H1 (cell line): ENCODE data around the gene HSH2D. TPM values are rescaled to one million over a fixed set of nuclear protein-coding genes. Genes with fewer than 3 reads are reported as not detected.

Source experiments
- CTCF ChIA-PET: fragments of 300-600 bp; sonication (Branson Sonifier 250); formaldehyde crosslinking; loops from one replicate; lab custom pipeline; 2021; ENCODE audit not compliant: partially characterized antibody; lab: Charles Lee
- POLR2A ChIA-PET: fragments of 300-600 bp; sonication (Branson Sonifier 250); formaldehyde crosslinking; loops from one replicate; lab custom pipeline; 2021; ENCODE audit warnings: inconsistent platforms; ENCODE audit not compliant: partially characterized antibody; lab: Charles Lee
- DNase-seq, 2 experiments: peaks; one replicate each; pipeline versions ENCODE4 v3.0.0 to v3.0.0-alpha.2; 2010 to 2022; ENCODE audit warnings: low spot score in 2 of 2, low read depth in 1 of 2, mixed read lengths in 1 of 2
- FAIRE-seq: peaks from 2 replicates; lab custom pipeline; 2011; peaks lifted over from hg19 to GRCh38; lab: Jason Lieb, UNC
- H2AFZ ChIP-seq: 2 replicates; pipeline ENCODE4 v1.8.1; 2012; ENCODE audit warnings: low read length, inconsistent platforms
- H2AK5ac ChIP-seq: 2 replicates; pipeline ENCODE4 v1.6.1; 2013; ENCODE audit warnings: low read depth, low read length
- H2BK120ac ChIP-seq: replicated peaks from 2 replicates; pipeline ENCODE3; 2013; ENCODE audit warnings: low read depth, low read length, inconsistent platforms
- H2BK12ac ChIP-seq: 2 replicates; pipeline ENCODE4 v1.6.1; 2013; ENCODE audit warnings: low read depth, low read length
- H2BK15ac ChIP-seq: 2 replicates; pipeline ENCODE4 v1.6.1; 2013; ENCODE audit warnings: low read length
- H2BK20ac ChIP-seq: 2 replicates; pipeline ENCODE4 v1.6.1; 2013; ENCODE audit warnings: low read length
- H2BK5ac ChIP-seq: 2 replicates; pipeline ENCODE4 v1.6.1; 2013; ENCODE audit warnings: low read depth, low read length
- H3K14ac ChIP-seq: 2 replicates; pipeline ENCODE4 v1.6.1; 2013; ENCODE audit warnings: inconsistent platforms; ENCODE audit not compliant: insufficient read length
- H3K18ac ChIP-seq: 2 replicates; pipeline ENCODE4 v1.6.1; 2013; ENCODE audit warnings: low read length; ENCODE audit errors: extremely low read depth
- H3K23ac ChIP-seq: 2 replicates; pipeline ENCODE4 v1.6.1; 2013; ENCODE audit warnings: inconsistent platforms; ENCODE audit not compliant: insufficient read length
- H3K23me2 ChIP-seq: 2 replicates; pipeline ENCODE4 v1.6.1; 2013; ENCODE audit warnings: low read depth, low read length
- H3K27ac ChIP-seq: 2 replicates; pipeline ENCODE4 v1.6.1; 2011; ENCODE audit warnings: low read depth, low read length, inconsistent platforms
- H3K27me3 ChIP-seq, 4 experiments: replicated peaks in 1 of 4; 1 replicate in 1 of 4; 2 replicates in 3 of 4; pipeline versions ENCODE4 v1.6.1 to v1.8.1; 2011 to 2013; ENCODE audit warnings: low read length in 3 of 4, mild to moderate bottlenecking in 3 of 4, inconsistent platforms in 2 of 4, mixed read lengths in 2 of 4, moderate library complexity in 1 of 4; ENCODE audit not compliant: control insufficient read depth in 3 of 4, insufficient read depth in 3 of 4; ENCODE audit errors: extremely low read depth in 1 of 4
- H3K36me3 ChIP-seq, 4 experiments: 2 replicates each; pipeline versions ENCODE4 v1.6.1 to v1.8.1; 2011 to 2013; ENCODE audit warnings: mild to moderate bottlenecking in 4 of 4, low read length in 3 of 4, moderate library complexity in 2 of 4, control low read depth in 1 of 4, inconsistent platforms in 1 of 4; ENCODE audit not compliant: insufficient read depth in 4 of 4, control insufficient read depth in 2 of 4
- H3K4ac ChIP-seq: replicated peaks from 2 replicates; pipeline ENCODE3; 2013; ENCODE audit warnings: low read length, low read depth, mixed read lengths, inconsistent platforms; ENCODE audit not compliant: insufficient read length
- H3K4me1 ChIP-seq, 4 experiments: replicated peaks in 1 of 4; 1 replicate in 1 of 4; 2 replicates in 3 of 4; pipeline versions ENCODE4 v1.6.1 to v1.8.1; 2011 to 2013; ENCODE audit warnings: low read length in 3 of 4, inconsistent platforms in 2 of 4, mixed read lengths in 1 of 4; ENCODE audit not compliant: insufficient read depth in 4 of 4, control insufficient read depth in 3 of 4
- H3K4me2 ChIP-seq, 2 experiments: 2 replicates each; pipeline versions ENCODE4 v1.6.1 to v1.8.1; 2011 to 2013; ENCODE audit warnings: low read depth in 2 of 2, low read length in 2 of 2, control low read depth in 1 of 2, inconsistent platforms in 1 of 2, mild to moderate bottlenecking in 1 of 2; ENCODE audit not compliant: insufficient read depth in 1 of 2
- H3K4me3 ChIP-seq, 4 experiments: fragments of 200-600, 300-600 bp in 1 of 4; sonication (generic), shearing (Covaris generic), sonication (Bioruptor Twin) in 1 of 4; 2 replicates each; pipeline versions ENCODE4 v1.5.1 to v1.8.1; 2011 to 2016; ENCODE audit warnings: low read length in 4 of 4, low read depth in 3 of 4, control low read depth in 2 of 4, inconsistent platforms in 2 of 4, mild to moderate bottlenecking in 2 of 4, mixed read lengths in 1 of 4, moderate library complexity in 1 of 4; ENCODE audit not compliant: insufficient read depth in 2 of 4; ENCODE audit errors: extremely low read depth in 1 of 4
- H3K56ac ChIP-seq: replicated peaks from 2 replicates; pipeline ENCODE3; 2013; ENCODE audit warnings: low read depth, mild to moderate bottlenecking, mixed read lengths, low read length, inconsistent platforms; ENCODE audit not compliant: insufficient read length
- H3K79me1 ChIP-seq: 2 replicates; pipeline ENCODE4 v1.6.1; 2013; ENCODE audit warnings: low read depth, low read length, control low read depth
- H3K79me2 ChIP-seq, 2 experiments: 2 replicates each; pipeline versions ENCODE4 v1.6.1 to v1.8.1; 2012 to 2013; ENCODE audit warnings: low read length in 2 of 2, mild to moderate bottlenecking in 2 of 2, inconsistent platforms in 1 of 2; ENCODE audit not compliant: insufficient read depth in 2 of 2, control insufficient read depth in 1 of 2
- H3K9ac ChIP-seq, 4 experiments: replicated peaks in 1 of 4; 1 replicate in 1 of 4; 2 replicates in 3 of 4; pipeline versions ENCODE4 v1.6.1 to v1.8.1; 2011 to 2013; ENCODE audit warnings: low read depth in 3 of 4, low read length in 3 of 4, control low read depth in 2 of 4, mild to moderate bottlenecking in 2 of 4, moderate library complexity in 2 of 4, inconsistent platforms in 1 of 4; ENCODE audit errors: extremely low read depth in 1 of 4
- H3K9me3 ChIP-seq, 2 experiments: 2 replicates each; pipeline versions ENCODE4 v1.6.1 to v1.8.1; 2012 to 2013; ENCODE audit warnings: mild to moderate bottlenecking in 2 of 2, moderate library complexity in 2 of 2, control low read depth in 1 of 2, inconsistent platforms in 1 of 2, low read depth in 1 of 2, low read length in 1 of 2, mixed read lengths in 1 of 2; ENCODE audit not compliant: insufficient read depth in 2 of 2
- H4K20me1 ChIP-seq, 2 experiments: replicated peaks in 1 of 2; 2 replicates each; pipeline versions ENCODE3 to v1.8.1; 2011 to 2013; ENCODE audit warnings: inconsistent platforms in 2 of 2, low read length in 2 of 2, mild to moderate bottlenecking in 1 of 2; ENCODE audit not compliant: insufficient read depth in 2 of 2, control insufficient read depth in 1 of 2
- H4K5ac ChIP-seq: 2 replicates; pipeline ENCODE4 v1.6.1; 2013; ENCODE audit warnings: low read length, low read depth, mixed read lengths, inconsistent platforms; ENCODE audit not compliant: insufficient read length
- H4K8ac ChIP-seq: 2 replicates; pipeline ENCODE4 v1.8.0; 2013; ENCODE audit warnings: mild to moderate bottlenecking, moderate library complexity, low read length, inconsistent platforms; ENCODE audit not compliant: insufficient read depth; ENCODE audit errors: extremely low read depth
- H4K91ac ChIP-seq: replicated peaks from 2 replicates; pipeline ENCODE3; 2013; ENCODE audit warnings: low read length, mixed read lengths, inconsistent platforms; ENCODE audit not compliant: insufficient read length
- BACH1 ChIP-seq: IDR thresholded peaks from 2 replicates; pipeline ENCODE4 v1.6.1; 2012; ENCODE audit warnings: low read length, improper control_type of control experiment
- BCL11A ChIP-seq, 2 experiments: IDR thresholded peaks; one replicate each; pipeline ENCODE4 v1.6.1; 2011; ENCODE audit warnings: low read depth in 2 of 2, low read length in 2 of 2, mild to moderate bottlenecking in 2 of 2
- GTF2F1 ChIP-seq: IDR thresholded peaks from 2 replicates; pipeline ENCODE4 v1.6.1; 2012; ENCODE audit warnings: low read depth, low read length, improper control_type of control experiment, borderline replicate concordance
- JUN ChIP-seq: IDR thresholded peaks from 2 replicates; pipeline ENCODE4 v1.6.1; 2011; ENCODE audit warnings: low read depth, mild to moderate bottlenecking, improper control_type of control experiment, low read length
- NRF1 ChIP-seq: IDR thresholded peaks from 2 replicates; pipeline ENCODE4 v1.6.1; 2011; ENCODE audit warnings: mild to moderate bottlenecking, low read depth, low read length, improper control_type of control experiment
- PHF8 ChIP-seq: fragments of 200-600 bp; sonication (generic); conservative IDR thresholded peaks from 2 replicates; pipeline ENCODE4 v1.7.1; 2012; ENCODE audit warnings: low read depth, mild to moderate bottlenecking, inconsistent platforms, low read length, moderate library complexity
- RBBP5 ChIP-seq: IDR thresholded peaks from 2 replicates; pipeline ENCODE4 v1.7.1; 2012; ENCODE audit warnings: low read depth, mild to moderate bottlenecking, inconsistent platforms, low read length, moderate library complexity, borderline replicate concordance
- SP2 ChIP-seq: IDR thresholded peaks from 2 replicates; pipeline ENCODE4 v1.6.1; 2012; ENCODE audit warnings: mild to moderate bottlenecking, low read length, inconsistent platforms
- TBP ChIP-seq: IDR thresholded peaks from 2 replicates; pipeline ENCODE4 v1.6.1; 2011; ENCODE audit warnings: low read depth, low read length, improper control_type of control experiment
- YY1 ChIP-seq: IDR thresholded peaks from 2 replicates; pipeline ENCODE4 v1.6.1; 2011; ENCODE audit warnings: low read depth, mild to moderate bottlenecking, low read length
- WGBS, 2 experiments: shearing (Covaris generic) in 1 of 2; methylation state at CpG; one replicate each; pipeline versions ENCODE4 v1.1.6 to v1.1.7; 2013 to 2015; ENCODE audit warnings: low lambda C conversion rate in 2 of 2, mixed read lengths in 2 of 2, inconsistent platforms in 1 of 2, low coverage in 1 of 2, missing lambda C conversion rate in 1 of 2; ENCODE audit not compliant: insufficient replicate concordance in 2 of 2, insufficient coverage in 1 of 2, insufficient read length in 1 of 2; ENCODE audit errors: extremely low coverage in 1 of 2, missing lambda C conversion rate in 1 of 2; 5-methylcytosine and 5-hydroxymethylcytosine counted together
- polyA plus RNA-seq, 7 experiments: library from polyadenylated mRNA; depleted of rRNA in 3 of 7; stranded (reverse) in 5 of 7; unstranded in 2 of 7; fragments of >200 nt in 5 of 7; fragments of 200-250 nt in 2 of 7; gene quantifications; 1 replicate in 5 of 7; 2 replicates in 1 of 7; 4 replicates in 1 of 7; pipeline versions ENCODE4 v1.2.1 to v1.2.3, GENCODE V29; 2011 to 2013; ENCODE audit warnings: missing spikeins in 2 of 7, mixed read lengths in 2 of 7
- total RNA-seq: library from RNA; stranded (reverse); fragmentation: NEBNext Ultra II Directional; extraction: Animal tissue kit (Norgen Biotek cat#: 25700); gene quantifications from 2 replicates; pipeline ENCODE4 v1.2.1, GENCODE V29; 2021

HSH2D gene
- total and polyA plus RNA-seq, 2 of the 8 experiments (the other 6 are each of a cell fraction or from before 2014, with no cell fraction given) = 0.67 to 1.6 TPM

DNA sequence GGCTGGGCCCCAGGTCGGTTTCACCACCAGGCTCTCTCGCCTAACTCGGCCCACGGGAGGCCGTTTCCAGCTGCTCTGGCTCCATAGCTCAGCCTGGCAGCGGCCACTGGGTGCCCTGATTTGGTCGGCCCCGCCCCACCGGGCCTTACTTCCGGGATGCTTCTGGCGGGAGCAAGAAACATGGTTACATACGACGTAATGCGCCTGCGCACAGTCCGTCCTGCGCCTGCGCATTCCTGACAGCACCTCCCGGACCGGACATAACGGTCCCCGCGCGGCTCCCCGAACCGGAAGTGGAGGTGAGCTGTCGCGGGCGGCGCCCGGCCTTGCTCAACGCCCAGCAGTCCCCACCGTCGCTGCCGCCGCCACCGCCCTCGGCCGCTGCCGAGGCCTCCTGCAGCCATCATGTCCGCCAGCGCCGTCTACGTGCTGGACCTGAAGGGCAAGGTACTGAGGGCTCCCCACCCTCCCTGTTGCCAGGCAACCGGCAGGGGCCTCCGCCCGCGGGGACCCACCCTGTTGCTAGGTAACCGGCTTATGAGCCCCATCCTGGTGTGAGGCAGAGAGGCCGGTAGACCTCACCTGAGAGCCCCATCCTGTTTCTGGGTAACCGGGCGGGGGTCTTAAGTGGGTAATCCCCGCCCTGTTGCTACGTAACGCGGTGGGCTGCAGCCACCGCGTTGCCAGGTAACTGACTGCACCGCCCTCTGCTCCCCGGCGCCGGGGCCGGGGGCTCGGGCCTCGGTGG, 54.3 kb downstream of the HSH2D start, which contains the start of gene AP1M1:
AP1M1 (plus strand) TSS at position 290 of the 748 bp plus-strand sequence; CDS start at position 406, 116 bp downstream.
- Histone ChIP-seq H2BK12ac (no peak within 1 kb of the TSS), H3K4me2 (peak within 1 kb of the TSS; percentile 56 to 81), H3K36me3 (no peaks in the 10 kb centered on the region), H2BK120ac (no peak within 1 kb of the TSS), H3K9me3 (no peaks in the 10 kb centered on the region), H3K4me1 (no peaks in the 10 kb centered on the region; a peak in 1 of 7 replicates), H4K91ac (no peak within 1 kb of the TSS), H2BK15ac (no peak within 1 kb of the TSS), H3K27ac (peak within 1 kb of the TSS; percentile 4; the same call in 1 of the 2 replicates), H3K23ac (no peak within 1 kb of the TSS), H2AFZ (peak within 1 kb of the TSS; percentile 73), H2AK5ac (no peak within 1 kb of the TSS), H3K23me2 (peaks cover 8% of the 10 kb centered on the region; the same call in 1 of the 2 replicates), H3K79me2 (peaks cover 0 to 6% of the 10 kb centered on the region in 2 experiments; a peak in 1 of 4 replicates), H4K5ac (peak within 1 kb of the TSS; percentile 77), H3K4me3 (peak within 1 kb of the TSS; percentile 73 to 92 (median 81)), H3K56ac (peak within 1 kb of the TSS; percentile 24), H3K14ac (no peak within 1 kb of the TSS), H3K27me3 (no peaks in the 10 kb centered on the region), H4K20me1 (peaks cover 0 to 8% of the 10 kb centered on the region in 2 experiments), H3K4ac (peak within 1 kb of the TSS; percentile 91), H3K79me1 (peaks cover 6% of the 10 kb centered on the region), H2BK20ac (no peak within 1 kb of the TSS), H3K9ac (peak within 1 kb of the TSS in 3 of 4 experiments; percentile 28 to 67 (median 31); a peak in 5 of 7 replicates), H2BK5ac (peak within 1 kb of the TSS; percentile 81; the same call in 1 of the 2 replicates), H3K18ac (peak within 1 kb of the TSS; percentile 71), H4K8ac (peak within 1 kb of the TSS; percentile 93; the same call in 1 of the 2 replicates)
- DNase-seq (peak; percentile 97 to 99), FAIRE-seq (no peak)
- CTCF ChIA-PET = interaction anchor here (0.6 to 1.1 kb wide), 2 partner anchors 11 to 12 kb away, joined by 5 read pairs; no protein-coding TSS in a partner anchor
- POLR2A ChIA-PET = interaction anchor here (1.2 to 3.3 kb wide), 3 partner anchors 10 to 122 kb away, joined by 4 to 25 read pairs (median 7); partner anchors contain the start of genes FAM32A and TPM4
- WGBS, 2 experiments = 1% methylated on average over 58 of the region's 65 CpGs; no CpG with 5 or more reads in 1 of the 2 experiments
- TF ChIP-seq NRF1 (peak; percentile 87), YY1 (no peak), BCL11A (IDR thresholded peaks at IDR 0.05; ENCODE audit: low read depth in 2 of 2, low read length in 2 of 2) (no peak), RBBP5 (peak; percentile 63; the same call in 1 of the 2 replicates), JUN (no peak), GTF2F1 (peak; percentile 9; the same call in 1 of the 2 replicates), TBP (no peak), PHF8 (peak; percentile 69), BACH1 (no peak), SP2 (no peak)
